ENCODE results near the gene ENC1.
"Not testable (repeated sequence)": the region's sequence is repeated elsewhere in the genome, so short reads cannot be mapped to it uniquely, and the experiment has no call there.

Gene ENC1, protein sequence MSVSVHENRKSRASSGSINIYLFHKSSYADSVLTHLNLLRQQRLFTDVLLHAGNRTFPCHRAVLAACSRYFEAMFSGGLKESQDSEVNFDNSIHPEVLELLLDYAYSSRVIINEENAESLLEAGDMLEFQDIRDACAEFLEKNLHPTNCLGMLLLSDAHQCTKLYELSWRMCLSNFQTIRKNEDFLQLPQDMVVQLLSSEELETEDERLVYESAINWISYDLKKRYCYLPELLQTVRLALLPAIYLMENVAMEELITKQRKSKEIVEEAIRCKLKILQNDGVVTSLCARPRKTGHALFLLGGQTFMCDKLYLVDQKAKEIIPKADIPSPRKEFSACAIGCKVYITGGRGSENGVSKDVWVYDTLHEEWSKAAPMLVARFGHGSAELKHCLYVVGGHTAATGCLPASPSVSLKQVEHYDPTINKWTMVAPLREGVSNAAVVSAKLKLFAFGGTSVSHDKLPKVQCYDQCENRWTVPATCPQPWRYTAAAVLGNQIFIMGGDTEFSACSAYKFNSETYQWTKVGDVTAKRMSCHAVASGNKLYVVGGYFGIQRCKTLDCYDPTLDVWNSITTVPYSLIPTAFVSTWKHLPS

DNA sequence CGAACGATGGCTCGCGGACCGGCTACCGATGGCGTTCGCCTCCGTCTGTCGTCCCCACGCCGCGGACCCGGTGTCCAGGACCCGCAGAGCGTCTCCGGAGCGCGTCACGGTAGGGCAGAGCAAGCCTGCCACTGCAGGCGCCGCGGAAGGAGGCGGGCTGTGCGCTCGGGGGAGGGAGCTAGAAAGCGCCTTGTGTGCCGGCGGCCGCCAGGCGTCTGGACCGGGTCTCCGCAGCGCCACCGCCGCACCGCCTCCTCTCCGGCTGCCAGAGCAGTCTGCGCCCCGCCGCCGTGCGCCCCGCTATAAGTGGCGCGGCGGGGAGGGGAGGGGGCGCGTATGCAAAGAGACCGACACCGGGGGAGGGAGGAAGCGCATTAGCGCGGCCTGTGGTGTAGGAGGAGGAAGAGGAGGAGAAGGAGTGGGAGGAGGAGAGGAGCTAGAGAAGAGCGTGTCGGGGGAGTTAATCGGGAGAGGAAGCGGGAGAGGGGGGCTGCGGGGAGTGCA lies at the start of gene ENC1:
TSS of gene ENC1 (minus strand) at position 279 of the 504 bp plus-strand sequence. CDS start 4,243 bp downstream, outside the sequence.
- no peak for DNase-seq (ENCODE audit: low spot score)

DNA sequence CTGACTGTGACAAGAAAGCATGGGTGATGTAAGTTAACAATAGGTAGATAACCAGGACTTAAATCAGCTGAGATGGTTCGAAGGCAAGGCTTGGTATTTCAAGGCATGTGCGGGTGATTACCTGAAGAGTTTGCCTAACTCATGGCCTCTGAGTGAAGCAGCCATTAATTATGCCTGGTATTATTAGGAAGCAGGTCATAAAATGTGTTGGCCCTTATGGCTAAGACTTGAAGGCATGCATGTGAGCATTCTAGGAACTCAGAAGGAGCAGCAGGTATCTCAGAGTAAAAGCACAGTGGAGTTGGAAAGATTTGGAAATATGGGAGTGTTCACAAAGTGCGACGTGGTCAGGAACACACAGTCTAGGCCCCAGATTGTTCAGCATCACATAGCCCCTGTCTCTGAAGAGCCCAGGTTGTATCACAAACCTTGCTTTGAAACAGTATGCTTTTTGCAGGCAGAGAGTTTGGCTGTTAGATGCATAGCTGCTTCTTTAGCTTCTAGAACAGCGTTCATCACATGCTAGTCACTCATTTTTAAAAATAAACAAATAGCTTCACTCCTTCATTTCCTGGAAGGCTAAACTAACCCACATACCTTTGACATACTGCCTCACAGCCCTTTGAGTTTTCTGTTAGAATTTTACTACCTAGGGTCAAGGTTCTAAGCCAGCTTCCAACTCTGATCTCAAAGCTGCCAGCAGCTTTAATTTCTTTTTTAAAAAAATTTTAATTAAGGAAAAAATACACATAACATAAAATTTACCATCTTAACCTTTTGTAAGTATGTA lies 46.6 kb upstream of the ENC1 start:
- DNase-seq (ENCODE audit: low spot score): no peak

GRCh38 chr5:74685979-74686631 lies 45.6 kb upstream of the ENC1 start:
- DNase-seq (ENCODE audit: low spot score): no peak

- DNase-seq (ENCODE audit: low spot score): peak; percentile 59
Measured at GRCh38 chr5:74684900-74685851, 44.6 kb upstream of the ENC1 start, which contains the start of gene HEXB. HEXB (plus strand) TSS chr5:74685233; CDS start chr5:74685261, 28 bp downstream.

- DNase-seq (ENCODE audit: low spot score): no peak
Measured at GRCh38 chr5:74679966-74680365, 39.4 kb upstream of the ENC1 start.

- not testable (repeated sequence) for DNase-seq (ENCODE audit: low spot score)
Measured at GRCh38 chr5:74679300-74679699, 38.8 kb upstream of the ENC1 start.

DNA sequence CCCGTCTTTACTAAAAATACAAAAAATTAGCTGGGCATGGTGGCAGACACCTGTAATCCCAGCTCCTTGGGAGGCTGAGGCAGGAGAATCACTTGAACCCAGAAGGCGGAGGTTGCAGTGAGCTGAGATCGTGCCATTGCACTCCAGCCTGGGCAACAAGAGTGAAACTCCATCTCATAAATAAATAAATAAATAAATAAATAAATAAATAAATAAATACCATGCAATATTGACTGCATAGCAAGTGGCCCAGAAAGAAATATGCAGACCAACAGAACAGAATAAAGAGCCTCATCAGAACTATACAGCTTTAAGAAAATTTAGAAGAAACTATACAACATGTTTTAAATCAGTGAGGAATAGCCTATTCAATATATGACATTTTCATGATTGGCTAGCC lies 37.6 kb upstream of the ENC1 start:
- not testable (repeated sequence) for DNase-seq (ENCODE audit: low spot score)

- not testable (repeated sequence) for DNase-seq (ENCODE audit: low spot score)
Measured at GRCh38 chr5:74676466-74676865, 35.9 kb upstream of the ENC1 start.

DNA sequence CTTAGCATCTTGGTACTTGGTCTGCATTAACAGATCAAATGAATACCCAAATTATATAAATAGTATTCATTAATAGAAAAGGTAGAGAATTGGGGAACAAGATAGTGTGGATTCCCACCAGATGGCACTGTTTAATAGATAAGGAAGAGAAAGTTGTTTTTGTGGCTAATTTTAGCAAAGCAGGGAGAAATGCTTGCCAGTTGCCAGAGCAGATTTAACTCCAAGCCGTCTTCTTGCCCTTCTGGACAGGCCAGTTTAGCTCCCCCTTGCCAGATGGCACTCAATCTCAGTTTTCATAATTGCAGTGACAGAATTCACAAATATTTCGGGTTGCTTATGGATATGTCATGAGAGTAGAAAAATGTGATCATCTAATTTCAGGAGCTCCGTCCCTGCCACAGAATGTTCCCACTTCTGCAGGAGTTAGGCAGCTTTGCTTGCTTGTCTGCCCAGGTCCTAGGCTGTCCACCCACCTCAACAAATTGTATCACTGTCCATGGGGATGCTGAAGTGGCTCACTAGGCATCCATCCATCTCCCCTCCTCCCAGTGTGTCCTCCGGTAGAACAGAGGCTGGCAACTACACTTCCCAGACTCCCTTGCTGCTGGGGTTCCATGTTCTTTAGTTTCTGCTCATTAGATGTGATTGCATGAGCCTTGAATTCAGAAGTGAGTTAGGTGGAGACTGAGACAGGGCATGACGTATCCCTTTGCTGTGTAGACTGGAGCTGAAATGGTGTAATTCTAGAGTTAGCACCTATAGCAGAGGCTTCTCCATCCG lies 32.7 kb upstream of the ENC1 start:
- DNase-seq (ENCODE audit: low spot score): no peak

DNA sequence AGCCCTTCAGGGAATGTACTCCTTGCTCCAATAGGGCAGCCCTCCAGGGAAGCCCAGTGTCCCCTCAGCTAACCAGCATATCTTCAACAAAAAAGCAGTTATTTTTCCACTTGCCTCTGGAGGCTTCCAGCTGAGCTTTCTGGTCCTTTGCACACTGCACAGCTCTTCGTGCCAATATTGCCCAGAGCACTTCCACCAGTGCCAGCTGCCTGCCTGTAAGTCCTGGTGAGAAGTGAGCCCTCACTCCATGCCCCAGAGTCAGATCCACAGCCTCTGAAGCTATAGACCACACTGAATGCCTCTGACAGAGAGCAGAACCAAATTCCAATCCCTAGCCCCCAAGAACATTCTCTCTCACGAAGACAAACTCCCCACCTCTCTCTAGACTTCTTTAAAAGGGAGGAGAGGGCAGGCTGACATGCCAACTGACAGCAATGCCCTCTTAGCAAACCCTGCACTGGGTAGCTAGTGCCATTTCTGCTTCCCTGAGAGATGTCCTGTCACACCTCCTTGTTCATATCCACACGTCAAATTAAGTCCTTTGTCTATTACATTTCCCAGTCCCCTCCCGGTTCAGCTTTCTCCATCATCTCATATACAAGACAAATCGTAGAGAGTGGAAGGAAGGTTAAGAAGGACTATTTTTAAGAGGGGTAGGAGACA lies 31.8 kb upstream of the ENC1 start:
- no peak for DNase-seq (ENCODE audit: low spot score)

DNA sequence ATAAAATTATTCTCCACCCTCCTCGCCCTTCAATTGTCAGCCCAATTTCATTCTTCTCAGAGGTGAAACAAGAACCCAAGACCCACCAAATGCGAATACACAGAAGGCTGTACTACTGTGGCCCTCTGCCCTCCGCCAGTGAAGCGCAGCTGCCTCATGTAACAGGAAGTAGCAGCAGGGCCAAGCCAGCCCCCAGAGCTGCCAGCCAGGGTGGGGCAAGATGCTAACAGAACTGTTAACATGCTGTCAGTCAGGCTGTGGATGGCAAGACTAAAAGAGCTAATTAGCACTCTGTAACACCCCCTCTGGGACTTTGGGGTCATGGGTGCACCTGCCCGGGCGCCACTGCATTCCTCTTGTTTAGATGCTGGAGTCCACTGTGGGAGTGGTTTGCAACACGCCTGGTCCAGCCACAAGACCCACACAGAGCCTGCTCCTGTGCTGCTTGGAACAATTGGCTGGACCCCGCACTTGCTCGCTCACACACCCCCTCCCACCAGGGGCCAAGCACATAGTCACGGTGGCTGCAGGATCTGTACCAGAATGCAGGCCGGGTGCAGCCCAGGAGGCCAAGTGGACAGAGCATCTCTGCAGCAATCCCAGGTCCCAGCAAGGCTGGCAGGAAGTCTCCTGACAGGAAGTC lies 30.0 kb upstream of the ENC1 start:
- DNase-seq (ENCODE audit: low spot score): no peak

DNA sequence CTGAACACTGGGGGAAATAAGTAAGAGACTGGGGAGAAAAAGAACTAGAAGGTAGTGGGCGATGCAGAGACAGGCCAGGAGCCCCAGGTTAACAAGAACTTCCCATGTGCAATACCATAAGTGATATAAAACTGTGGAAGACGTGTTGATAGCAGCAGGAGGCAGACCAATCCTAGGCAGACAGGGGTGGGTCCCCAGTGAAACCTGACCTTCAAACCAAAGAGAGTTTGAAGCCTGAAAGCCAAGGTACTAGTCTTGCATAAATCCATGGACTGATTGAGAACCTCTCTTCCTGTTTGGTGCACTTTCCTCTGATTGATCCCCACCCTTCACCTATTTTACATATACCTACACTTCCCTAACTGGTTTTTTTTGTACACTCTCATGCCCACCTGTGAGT lies 29.3 kb upstream of the ENC1 start:
- DNase-seq (ENCODE audit: low spot score): no peak

DNA sequence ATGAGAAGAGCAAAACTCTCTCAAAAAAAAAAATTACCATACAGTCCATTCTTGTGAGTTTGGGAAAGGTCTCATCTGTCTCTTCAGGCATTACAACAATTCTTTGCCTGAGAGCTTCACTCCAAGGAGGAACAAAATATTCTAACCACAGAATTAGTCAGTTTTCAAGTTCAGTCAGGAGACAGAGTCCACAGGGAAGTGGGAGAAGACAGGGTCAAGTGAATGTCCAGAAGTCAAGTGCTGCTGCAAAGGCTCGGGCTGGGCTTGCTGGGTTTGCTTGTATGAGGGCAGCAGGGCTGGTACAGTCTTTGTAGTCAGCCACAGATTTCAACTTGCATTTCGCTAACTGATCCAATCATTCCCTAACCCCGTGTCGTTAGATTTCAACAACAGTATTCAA lies 26.9 kb upstream of the ENC1 start:
- no peak for DNase-seq (ENCODE audit: low spot score)

GRCh38 chr5:74665816-74666215 lies 25.3 kb upstream of the ENC1 start:
- DNase-seq (ENCODE audit: low spot score): no peak

DNA sequence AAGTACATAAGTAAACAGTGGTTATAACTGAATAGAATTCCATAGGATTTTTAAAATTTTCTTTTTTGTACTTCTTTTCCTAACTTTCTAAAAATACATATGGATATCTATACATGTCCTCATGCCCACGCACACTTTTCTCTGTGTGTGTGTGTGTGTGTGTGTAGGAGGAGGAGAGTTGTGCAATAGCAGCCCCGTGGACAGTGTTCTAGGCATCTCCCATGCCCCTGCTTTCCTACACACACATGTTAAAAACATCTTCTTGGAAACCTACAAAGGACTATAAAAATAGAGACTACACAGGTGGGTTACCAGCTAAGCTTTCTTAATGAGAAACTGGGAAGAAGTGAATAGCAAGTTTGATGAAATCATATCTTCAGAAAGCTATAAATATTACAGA lies 24.7 kb upstream of the ENC1 start:
- DNase-seq (ENCODE audit: low spot score): no peak

- DNase-seq (ENCODE audit: low spot score): no peak
Measured at GRCh38 chr5:74664551-74664950, 24.0 kb upstream of the ENC1 start.

DNA sequence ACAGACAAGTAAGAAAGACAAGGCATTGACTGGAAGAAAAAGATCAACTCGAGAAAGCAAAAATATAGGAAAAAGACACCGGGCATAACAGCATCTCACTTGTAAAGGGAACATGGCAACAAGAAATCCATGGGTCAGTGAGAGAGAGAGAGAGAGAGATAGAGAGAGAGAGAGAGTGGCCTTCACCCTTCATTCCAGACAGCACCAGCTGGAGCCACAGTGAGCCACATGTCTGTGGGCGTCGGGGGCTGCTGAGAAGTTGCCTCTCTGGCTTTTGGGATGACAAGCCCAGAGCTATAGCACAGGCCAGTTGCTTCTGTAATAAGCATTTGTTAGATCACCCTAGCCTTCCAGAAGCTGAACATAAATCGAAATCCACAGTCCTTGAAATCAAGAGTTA lies 20.3 kb upstream of the ENC1 start:
- DNase-seq (ENCODE audit: low spot score): no peak

DNA sequence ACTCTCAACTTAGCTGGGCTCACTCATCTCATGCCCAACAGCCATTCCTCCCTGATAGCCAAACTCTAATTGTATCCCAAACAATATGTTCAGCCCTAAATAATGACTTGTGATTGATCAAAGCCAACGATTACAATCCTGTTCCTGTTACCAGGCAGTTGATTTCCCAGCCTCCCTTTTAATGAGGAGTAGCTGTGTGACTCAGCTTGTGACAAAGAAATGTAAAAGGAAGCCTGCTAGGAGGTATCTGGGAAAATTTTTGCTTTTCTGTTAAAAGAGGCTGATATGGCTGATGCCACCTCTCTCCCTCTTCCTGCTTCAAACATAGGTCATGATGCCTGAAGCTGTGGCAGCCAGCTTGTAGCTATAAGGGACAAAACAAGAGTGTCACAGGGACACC lies 19.6 kb upstream of the ENC1 start:
- DNase-seq (ENCODE audit: low spot score): no peak

- DNase-seq (ENCODE audit: low spot score): no peak
Measured at GRCh38 chr5:74659172-74659571, 18.6 kb upstream of the ENC1 start.
